Measurements from ENCODE around the gene KRT17. TPM values are rescaled to one million over a fixed set of nuclear protein-coding genes. Genes with fewer than 3 reads are reported as not detected.
"Not testable (repeated sequence)": the region's sequence is repeated elsewhere in the genome, so short reads cannot be mapped to it uniquely, and the experiment has no call there.

Gene KRT17
- total RNA-seq, 1 experiment from 2014 or later, result 3,176 TPM

- Histone ChIP-seq H3K36me3 (no peaks in the 10 kb centered on the region), H3K4me1 (replicated peaks) (peaks cover 29% of the 10 kb centered on the region), H3K9me3 (replicated peaks) (no peaks in the 10 kb centered on the region), H3K4me3 (no peak overlapping the region), H3K27me3 (replicated peaks) (no peaks in the 10 kb centered on the region), H3K27ac (no peak overlapping the region)
- DNase-seq (ENCODE audit: low read depth in 1 of 2, low spot score in 2 of 2), result no peak
These were observed 25.6 kb upstream of the KRT17 start for GRCh38 chr17:41649923-41650519.

GRCh38 chr17:41648411-41649195 is 24.2 kb upstream of the KRT17 start:
- Histone ChIP-seq H3K27me3 (replicated peaks) (no peaks in the 10 kb centered on the region), H3K4me3 (peak overlapping the region; percentile 21), H3K27ac (0 out of 2 replicates have a peak overlapping the region, but pooled peaks have one; percentile 26), H3K9me3 (replicated peaks) (no peaks in the 10 kb centered on the region), H3K36me3 (no peaks in the 10 kb centered on the region), H3K4me1 (replicated peaks) (peaks cover 29% of the 10 kb centered on the region)
- peak; percentile 84 to 88 for DNase-seq (ENCODE audit: low read depth in 1 of 2, low spot score in 2 of 2)

DNA sequence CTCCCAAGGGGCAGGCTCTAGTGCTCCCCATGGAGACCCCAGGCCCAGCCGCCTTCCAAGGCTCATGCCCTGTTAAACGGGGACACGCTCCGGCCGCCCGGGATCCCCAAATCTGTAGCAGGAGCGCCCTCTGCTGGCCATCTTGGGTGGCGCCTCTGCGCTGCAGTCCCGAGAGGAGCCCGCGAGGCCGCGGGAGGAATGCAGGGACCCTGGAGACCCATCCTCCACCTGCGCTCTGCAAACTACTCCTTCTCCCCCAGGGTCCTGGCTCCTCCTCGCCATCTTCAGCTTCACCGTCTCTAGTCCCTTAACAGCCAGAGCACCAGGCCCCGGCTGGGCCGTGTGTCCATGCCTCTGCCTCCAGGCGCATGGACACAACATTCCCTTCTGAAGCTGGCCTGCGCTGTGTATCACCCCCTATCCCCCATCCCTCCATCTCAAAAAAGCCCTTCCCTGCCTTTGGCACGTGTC is 23.6 kb upstream of the KRT17 start:
- H3K27me3 ChIP-seq (replicated peaks), result no peaks in the 10 kb centered on the region
- peak; percentile 88 to 91 for DNase-seq (ENCODE audit: low read depth in 1 of 2, low spot score in 2 of 2)
- H3K9me3 ChIP-seq (replicated peaks), result no peaks in the 10 kb centered on the region
- no peak overlapping the region for H3K27ac ChIP-seq
- no peaks in the 10 kb centered on the region for H3K36me3 ChIP-seq
- H3K4me3 ChIP-seq, result peak overlapping the region; percentile 21
- peaks cover 29% of the 10 kb centered on the region for H3K4me1 ChIP-seq (replicated peaks)

GRCh38 chr17:41647038-41647813 is 22.9 kb upstream of the KRT17 start:
- Histone ChIP-seq H3K9me3 (replicated peaks) (no peaks in the 10 kb centered on the region), H3K4me3 (no peak overlapping the region), H3K36me3 (no peaks in the 10 kb centered on the region), H3K27me3 (replicated peaks) (no peaks in the 10 kb centered on the region), H3K4me1 (replicated peaks) (peaks cover 35% of the 10 kb centered on the region), H3K27ac (no peak overlapping the region)
- DNase-seq (ENCODE audit: low read depth in 1 of 2, low spot score in 2 of 2), result no peak

DNA sequence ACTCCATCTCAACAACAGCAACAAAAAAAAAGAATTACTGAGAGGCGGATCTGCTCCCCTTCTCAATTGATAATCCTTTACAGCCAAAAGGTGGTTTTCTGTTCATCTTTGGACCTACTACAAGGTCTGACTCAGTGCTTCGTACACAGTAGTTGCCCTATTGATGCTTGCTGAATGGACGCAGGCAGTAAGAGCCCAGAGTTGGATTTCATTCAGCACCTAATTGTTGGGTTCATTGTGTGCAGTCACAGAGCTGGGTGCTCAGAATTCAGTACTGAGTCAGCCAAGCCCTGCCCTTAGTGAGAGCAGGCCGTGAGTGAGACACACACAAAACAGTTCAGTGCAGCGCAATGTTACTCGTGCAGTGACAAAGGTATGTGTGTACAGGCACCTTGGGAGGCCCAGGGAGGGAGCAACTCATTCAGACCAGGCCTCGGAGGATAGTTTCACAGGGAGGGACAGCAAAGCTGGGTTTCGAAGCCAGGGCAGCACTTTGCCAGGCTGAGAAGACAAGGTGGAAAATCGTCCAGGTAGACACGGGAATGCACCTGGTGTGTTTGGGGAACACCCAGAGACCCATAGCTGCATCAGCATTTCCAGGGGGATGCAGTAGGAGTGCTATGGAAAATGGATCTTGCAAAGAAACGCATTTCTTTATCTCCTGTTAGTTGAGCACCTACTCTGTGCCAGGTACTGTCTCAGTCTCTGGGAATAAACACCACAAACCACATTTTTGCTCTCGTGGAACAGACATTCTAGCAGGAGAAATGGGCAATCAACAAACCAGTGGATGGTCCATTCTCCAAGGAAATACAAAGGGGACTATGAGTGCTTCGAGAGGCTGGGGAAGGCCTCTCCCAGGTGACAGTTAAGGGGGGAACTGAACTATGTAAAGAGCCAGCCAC is 18.1 kb upstream of the KRT17 start:
- Histone ChIP-seq H3K4me3 (no peak overlapping the region), H3K27ac (no peak overlapping the region), H3K9me3 (replicated peaks) (no peaks in the 10 kb centered on the region), H3K4me1 (replicated peaks) (peaks cover 38% of the 10 kb centered on the region), H3K27me3 (replicated peaks) (no peaks in the 10 kb centered on the region), H3K36me3 (no peaks in the 10 kb centered on the region)
- peak in 1 of 2 experiments; percentile 22 for DNase-seq (ENCODE audit: low read depth in 1 of 2, low spot score in 2 of 2)

DNA sequence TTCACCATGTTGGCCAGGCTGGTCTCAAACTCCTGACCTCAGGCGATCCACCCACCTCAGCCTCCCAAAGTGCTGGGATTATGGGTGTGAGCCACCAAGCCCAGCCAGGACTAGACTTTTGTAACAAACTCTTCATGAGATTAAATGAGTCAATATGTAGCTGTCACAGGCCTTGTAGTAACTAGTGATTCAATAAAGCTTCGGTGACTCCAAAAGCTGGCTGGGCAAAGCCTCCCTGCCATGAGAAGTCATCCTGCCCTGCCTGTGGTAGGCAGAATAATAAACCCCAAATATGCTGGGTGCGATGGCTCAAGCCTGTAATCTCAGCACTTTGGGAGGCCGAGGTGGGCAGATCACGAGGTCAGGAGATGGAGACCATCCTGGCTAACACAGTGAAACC is 16.2 kb upstream of the KRT17 start:
- DNase-seq (ENCODE audit: low read depth in 1 of 2, low spot score in 2 of 2); H3K27me3 ChIP-seq (replicated peaks); H3K27ac ChIP-seq; H3K9me3 ChIP-seq (replicated peaks); H3K36me3 ChIP-seq; H3K4me3 ChIP-seq: not testable (repeated sequence)
- H3K4me1 ChIP-seq (replicated peaks), result peaks cover 42% of the 10 kb centered on the region

DNA sequence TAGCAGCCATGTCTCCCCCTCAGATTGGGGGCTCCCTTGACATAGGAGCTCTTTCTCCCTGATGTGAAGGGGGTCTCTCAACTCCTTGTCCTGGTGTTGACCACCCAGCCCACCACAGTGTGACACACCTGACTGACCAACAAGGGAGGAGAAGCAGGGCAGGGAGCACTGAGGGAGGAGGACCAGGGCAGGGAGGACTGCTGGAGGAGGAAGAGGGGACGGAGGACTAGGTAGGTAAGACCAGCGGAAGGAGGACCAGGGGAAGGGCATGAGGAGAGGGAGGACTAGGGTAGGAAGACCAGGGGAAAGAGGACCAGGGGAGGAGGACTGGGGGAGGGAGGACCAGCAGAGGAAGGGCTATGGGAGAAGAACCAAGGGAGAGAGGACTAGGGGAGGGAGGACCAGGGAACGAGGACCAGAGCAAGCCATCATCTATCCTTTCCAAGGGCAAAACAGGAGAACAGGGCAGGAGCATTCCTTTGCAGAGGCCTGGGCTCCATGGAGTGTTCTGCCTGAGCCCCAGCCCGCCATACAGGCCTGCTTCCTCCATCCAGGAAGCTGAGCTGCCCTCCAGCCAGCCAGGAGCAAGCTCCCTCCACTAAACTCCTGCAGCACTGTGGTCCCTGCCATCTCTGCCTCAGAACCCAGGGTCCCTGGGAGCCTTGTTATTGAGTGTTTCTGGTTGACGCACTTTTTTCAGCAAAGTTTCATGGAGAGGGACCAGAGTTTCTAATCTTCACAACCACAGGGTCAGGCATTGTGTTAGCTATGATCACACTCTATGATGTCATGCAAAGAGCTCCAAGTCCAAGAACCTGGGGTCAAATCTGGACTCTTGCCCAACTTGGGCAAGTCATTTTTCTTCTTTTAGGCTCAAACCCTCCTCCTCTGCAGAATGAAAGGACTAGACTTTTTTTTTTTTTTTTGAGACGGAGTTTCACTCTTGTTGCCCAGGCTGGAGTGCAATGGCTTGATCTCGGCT is 15.4 kb upstream of the KRT17 start:
- DNase-seq (ENCODE audit: low read depth in 1 of 2, low spot score in 2 of 2), result no peak
- H3K36me3 ChIP-seq, result no peaks in the 10 kb centered on the region
- peaks cover 44% of the 10 kb centered on the region for H3K4me1 ChIP-seq (replicated peaks)
- H3K27ac ChIP-seq, result no peak overlapping the region
- no peaks in the 10 kb centered on the region for H3K9me3 ChIP-seq (replicated peaks)
- H3K4me3 ChIP-seq, result no peak overlapping the region
- H3K27me3 ChIP-seq (replicated peaks), result no peaks in the 10 kb centered on the region

DNA sequence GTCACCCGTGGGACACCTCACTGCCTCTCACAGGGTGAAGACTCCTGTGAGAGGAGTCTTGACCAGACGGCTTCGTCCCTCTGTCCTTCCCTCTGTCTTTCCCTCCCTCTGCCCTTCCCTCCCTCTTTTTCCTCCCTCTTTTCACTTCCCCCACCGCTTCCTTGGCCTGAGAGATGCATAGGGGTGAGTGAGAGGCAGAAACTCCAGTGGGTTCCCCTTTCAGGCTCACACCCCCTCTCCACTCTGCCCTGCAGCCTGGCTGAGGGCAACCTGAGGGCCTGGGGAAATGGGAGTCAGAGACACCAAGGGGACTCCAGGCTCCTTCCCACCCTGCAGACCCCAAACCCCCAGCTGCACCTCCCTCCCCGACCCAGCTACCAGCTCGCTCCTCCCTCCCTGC is 14.6 kb upstream of the KRT17 start:
- Histone ChIP-seq H3K27me3 (replicated peaks) (no peaks in the 10 kb centered on the region), H3K9me3 (replicated peaks) (no peaks in the 10 kb centered on the region), H3K27ac (no peak overlapping the region), H3K36me3 (no peaks in the 10 kb centered on the region), H3K4me3 (no peak overlapping the region), H3K4me1 (replicated peaks) (peaks cover 52% of the 10 kb centered on the region)
- no peak for DNase-seq (ENCODE audit: low read depth in 1 of 2, low spot score in 2 of 2)

DNA sequence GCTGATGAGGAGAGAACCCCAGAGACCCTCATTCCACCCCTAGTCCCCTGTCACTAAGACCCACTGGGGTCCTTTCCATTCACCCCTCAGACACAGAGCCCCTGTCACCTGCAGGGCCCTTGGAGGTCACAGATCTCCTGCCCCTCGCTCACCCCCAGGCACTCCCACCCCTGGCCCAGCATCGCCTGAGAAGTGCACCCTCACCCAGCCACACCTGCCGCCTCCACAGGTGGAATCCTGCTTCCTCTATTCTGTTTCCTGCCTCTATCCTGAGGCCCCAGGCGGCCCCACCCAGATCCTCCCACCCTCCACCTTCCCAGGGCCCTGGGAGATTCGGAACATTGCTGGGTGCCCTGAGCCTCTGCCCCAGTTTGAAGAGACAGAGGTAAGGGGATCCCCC is 13.8 kb upstream of the KRT17 start:
- Histone ChIP-seq H3K27me3 (replicated peaks) (no peaks in the 10 kb centered on the region), H3K4me3 (no peak overlapping the region), H3K27ac (no peak overlapping the region), H3K9me3 (replicated peaks) (no peaks in the 10 kb centered on the region), H3K4me1 (replicated peaks) (peaks cover 58% of the 10 kb centered on the region), H3K36me3 (no peaks in the 10 kb centered on the region)
- DNase-seq (ENCODE audit: low read depth in 1 of 2, low spot score in 2 of 2), result no peak

GRCh38 chr17:41636652-41637051 is 12.3 kb upstream of the KRT17 start:
- Histone ChIP-seq H3K9me3 (replicated peaks) (no peaks in the 10 kb centered on the region), H3K27me3 (replicated peaks) (no peaks in the 10 kb centered on the region), H3K27ac (peak overlapping the region; percentile 79), H3K36me3 (no peaks in the 10 kb centered on the region; the same call in 1 of the 2 replicates), H3K4me1 (replicated peaks) (peaks cover 49% of the 10 kb centered on the region), H3K4me3 (no peak overlapping the region)
- no peak for DNase-seq (ENCODE audit: low read depth in 1 of 2, low spot score in 2 of 2)

DNA sequence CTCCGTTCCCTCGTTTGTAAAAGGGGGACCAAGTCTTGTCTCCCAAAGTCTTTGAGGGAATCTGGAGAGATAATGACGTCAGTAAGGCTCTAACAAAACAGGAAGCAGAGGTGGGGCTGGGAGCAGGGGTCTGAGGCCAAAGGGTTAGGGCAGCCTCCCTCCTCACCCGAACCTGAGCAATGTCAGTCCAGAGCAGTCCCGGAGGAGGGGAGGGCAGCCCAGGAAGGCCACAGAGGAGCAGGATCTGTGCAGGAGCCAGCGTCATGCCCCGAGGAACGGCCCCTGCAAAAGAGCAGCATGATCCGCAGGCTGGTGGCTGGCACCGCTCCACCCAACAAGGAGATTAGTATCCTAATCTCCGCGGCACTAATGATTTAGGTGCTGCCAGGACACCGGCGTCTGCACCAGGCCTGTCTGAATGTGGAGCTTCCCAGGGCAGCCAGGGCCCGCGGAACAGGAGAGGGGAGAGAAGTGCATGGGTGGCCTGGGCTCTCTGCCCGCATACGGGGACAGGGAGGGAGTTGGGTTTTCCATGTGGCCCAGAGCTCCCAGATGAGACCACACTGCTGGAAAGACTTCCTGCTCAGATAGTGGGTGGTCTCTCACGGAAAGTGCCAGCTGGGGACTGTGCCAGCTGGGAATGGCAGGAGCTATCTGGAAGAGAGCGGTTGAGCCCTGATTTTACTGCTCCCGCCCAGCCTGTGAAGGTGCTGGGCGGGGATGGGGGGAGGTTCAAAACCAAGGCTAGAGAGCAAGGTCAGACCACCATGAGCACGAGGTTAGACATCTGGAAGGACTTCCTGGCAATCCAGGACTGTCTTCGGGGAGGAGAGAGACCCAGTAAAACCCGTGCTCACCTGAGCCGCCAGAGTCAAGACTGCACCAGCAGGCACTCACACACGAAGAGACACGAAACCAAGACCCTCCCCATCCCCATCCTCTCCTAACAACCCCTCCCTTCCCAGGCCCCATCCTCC is 11.0 kb upstream of the KRT17 start:
- H3K27ac ChIP-seq, result peak overlapping the region; percentile 90
- peak; percentile 99 for DNase-seq (ENCODE audit: low read depth in 1 of 2, low spot score in 2 of 2)
- no peaks in the 10 kb centered on the region for H3K9me3 ChIP-seq (replicated peaks)
- H3K36me3 ChIP-seq, result no peaks in the 10 kb centered on the region; the same call in 1 of the 2 replicates
- no peaks in the 10 kb centered on the region for H3K27me3 ChIP-seq (replicated peaks)
- peaks cover 44% of the 10 kb centered on the region for H3K4me1 ChIP-seq (replicated peaks)
- H3K4me3 ChIP-seq, result peak overlapping the region; percentile 19
